ENCODE measurements around the gene WDR83.

DNA sequence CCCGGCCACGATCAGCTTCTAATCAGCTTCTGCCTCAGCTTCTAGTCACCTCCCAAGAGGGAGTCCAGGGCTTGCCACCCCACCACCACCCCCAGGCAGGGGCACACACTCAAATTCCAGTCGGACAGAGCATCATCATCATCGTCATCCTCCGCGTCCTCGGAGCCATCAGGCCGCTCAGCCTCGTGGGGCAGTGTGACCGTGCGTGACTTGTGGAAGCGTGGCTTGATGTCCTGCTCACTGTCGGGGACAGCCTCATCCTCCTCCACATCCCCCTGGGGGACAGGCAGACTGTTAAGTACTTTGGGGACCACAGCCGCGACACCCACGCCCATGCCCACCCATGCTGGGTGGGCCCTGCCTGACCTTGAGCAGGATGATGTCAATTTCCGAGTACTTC is 44.6 kb downstream of the WDR83 start:
- TF ChIP-seq ZNF514 (tag by site-specific recombination; IDR thresholded peaks at IDR 0.05) = no peak
- no peak for TF ChIP-seq ZBTB20 (tag by site-specific recombination; IDR thresholded peaks at IDR 0.05)

Data from HEK293 (cell line).